NCI-H1048 (cell line): Measurements from ENCODE around the gene ABLIM3.

Source experiments
- DNase-seq: peaks from one replicate; lab custom pipeline; 2025; lab: John Stamatoyannopoulos, UW

The ABLIM3 gene

GRCh38 chr5:149219584-149219983 lies 78.3 kb downstream of the ABLIM3 start:
- DNase-seq, result no peak

- no peak for DNase-seq
Measured at GRCh38 chr5:149220750-149221149, 79.5 kb downstream of the ABLIM3 start.

DNA sequence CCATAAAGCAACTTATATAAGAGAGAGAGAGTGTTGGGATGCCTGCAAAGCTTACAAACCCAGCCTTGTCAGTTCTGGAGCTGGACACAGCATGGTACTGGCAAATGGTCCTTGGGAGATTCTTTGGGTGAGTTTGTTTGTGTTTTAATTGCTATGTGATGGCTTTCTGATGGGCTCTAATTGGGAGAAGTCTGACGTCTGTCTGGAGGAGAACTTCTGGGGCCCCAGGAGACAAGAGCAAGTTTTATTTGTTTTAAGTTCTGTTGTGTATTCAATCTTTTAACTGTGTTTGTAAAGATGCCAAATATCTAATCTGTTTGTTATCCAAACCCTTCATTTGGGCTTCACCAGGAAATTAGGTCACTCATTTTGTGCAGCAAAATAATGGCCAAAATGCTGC lies 80.0 kb downstream of the ABLIM3 start:
- no peak for DNase-seq

- no peak for DNase-seq
Measured at GRCh38 chr5:149221731-149222342, 80.5 kb downstream of the ABLIM3 start.

DNA sequence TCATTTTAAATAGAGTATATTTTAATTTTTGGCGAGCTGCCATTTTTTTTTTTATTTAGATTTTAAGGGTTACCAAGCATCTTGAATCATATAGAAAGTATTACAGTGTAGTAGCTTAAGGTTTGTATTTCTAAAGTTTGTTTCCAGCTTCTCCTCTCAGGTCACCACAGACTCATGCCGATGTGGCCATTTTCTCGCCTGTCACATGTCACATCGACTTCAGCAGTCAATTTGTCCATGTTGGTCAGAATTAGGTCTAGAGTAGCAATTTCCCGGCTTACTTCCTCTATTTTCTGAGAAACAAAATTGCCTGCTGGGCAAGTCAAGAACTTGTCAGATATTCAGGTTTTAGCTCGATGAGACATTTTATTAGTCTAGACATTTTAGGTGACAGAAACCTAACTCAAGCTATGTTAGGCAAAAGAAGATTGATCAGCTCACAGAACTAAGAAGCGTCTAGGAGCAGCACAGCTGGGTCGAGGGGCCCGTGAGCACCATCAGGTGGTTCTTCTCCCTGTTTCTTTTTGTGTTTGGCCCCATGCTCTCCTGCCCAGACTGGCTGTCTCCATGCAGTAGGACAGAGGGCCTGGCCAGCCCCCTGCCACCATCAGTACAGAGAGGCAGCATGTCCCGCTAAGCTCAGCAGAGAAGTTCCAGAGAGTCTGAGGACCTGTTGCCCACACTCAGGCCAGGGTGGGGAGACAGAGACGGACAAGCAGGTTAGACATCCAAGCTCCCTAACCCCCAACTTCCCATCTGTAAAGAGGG lies 82.0 kb downstream of the ABLIM3 start:
- DNase-seq, result no peak

- no peak for DNase-seq
Measured at GRCh38 chr5:149224282-149224681, 83.0 kb downstream of the ABLIM3 start.

DNA sequence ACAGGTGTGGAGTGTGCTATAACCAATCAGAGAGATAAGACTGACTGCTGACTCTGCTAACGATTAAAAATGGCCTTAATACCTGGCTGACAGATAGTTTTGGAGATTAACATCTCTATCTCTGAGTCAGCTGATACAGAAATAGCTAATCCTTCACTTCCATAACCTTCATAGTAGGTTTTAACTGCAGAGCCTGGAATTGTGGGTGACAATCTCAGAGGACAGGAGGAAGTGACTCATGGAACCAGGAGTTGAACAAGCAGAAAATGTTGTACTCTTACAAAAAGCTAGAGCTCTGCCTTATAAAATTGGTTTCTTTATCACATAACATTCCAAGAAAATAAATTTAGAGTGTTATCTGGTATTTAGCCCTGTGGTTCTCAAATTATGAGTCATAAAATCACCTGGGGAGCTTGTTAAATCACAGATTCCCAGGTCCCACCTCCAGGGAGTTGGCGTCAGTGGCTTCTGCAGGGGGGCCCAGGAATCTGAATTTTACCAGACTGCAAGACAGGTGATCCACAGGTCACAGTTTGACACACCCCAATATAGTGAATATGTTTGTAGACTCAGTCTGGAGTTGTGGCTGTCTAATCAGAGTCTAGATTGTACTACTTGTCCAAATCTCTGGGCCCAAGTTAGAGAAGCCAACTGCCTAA lies 86.0 kb downstream of the ABLIM3 start:
- DNase-seq, result no peak

DNA sequence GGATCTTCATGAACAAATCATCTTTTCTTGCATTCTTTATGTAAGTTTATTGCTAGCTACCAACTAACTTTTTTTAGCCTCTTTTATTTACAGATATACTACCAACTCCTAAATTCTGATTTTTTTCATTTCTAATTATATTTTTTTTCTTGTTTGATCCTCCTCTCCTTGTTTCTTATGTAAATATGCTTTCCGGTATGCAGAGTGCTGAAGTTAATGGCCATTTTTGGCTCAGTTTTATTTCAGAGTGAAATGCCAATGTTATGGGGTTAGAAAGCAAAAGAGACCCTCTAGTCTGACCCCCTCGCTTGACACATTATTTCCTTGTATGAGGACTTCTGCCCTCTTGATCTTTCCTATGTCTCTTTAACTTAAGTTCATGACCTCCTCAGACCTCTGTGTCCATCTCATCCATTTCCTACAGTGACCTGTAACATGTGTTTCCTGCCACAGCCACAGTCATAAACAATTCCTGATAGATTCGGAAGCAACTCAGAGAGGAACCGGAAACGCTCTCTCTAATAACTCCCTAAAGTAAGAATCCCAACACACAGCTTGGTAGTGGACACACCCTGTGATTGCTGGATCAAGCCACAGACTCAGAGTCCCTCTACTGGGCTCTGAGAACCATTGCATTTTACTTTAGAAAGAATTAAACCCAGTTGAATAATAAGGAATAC lies 87.5 kb downstream of the ABLIM3 start:
- DNase-seq, result no peak

- DNase-seq, result no peak
Measured at GRCh38 chr5:149229298-149229937, 88.1 kb downstream of the ABLIM3 start.

DNA sequence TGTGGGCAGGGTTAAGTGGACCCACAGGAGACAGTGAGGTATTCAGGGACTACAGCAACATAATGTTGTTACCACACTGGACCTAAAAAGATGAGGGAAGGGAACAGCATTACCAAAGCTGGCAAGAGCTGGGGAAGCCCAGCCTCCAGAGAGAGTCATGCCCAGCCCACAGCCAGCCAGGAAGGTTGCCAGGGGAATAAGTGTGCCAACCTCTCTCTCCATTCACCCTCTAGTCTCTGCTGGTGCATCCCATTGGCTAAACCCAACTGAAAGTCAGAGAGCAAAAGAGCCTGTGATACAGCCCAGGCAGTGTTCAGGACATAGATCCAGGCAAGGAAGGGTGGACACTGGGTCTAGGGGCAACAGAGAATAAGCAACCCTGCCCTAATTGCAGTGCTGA lies 94.5 kb downstream of the ABLIM3 start:
- DNase-seq, result no peak

GRCh38 chr5:149237662-149238061 lies 96.4 kb downstream of the ABLIM3 start:
- DNase-seq, result no peak

- DNase-seq, result no peak
Measured at GRCh38 chr5:149238540-149238939, 97.2 kb downstream of the ABLIM3 start.

- no peak for DNase-seq
Measured at GRCh38 chr5:149239917-149240316, 98.6 kb downstream of the ABLIM3 start.

GRCh38 chr5:149240354-149240998 lies 99.2 kb downstream of the ABLIM3 start:
- DNase-seq, result no peak

GRCh38 chr5:149242339-149242738 lies 101.0 kb downstream of the ABLIM3 start:
- DNase-seq, result no peak

- DNase-seq, result no peak
Measured at GRCh38 chr5:149246906-149247305, 105.6 kb downstream of the ABLIM3 start.

DNA sequence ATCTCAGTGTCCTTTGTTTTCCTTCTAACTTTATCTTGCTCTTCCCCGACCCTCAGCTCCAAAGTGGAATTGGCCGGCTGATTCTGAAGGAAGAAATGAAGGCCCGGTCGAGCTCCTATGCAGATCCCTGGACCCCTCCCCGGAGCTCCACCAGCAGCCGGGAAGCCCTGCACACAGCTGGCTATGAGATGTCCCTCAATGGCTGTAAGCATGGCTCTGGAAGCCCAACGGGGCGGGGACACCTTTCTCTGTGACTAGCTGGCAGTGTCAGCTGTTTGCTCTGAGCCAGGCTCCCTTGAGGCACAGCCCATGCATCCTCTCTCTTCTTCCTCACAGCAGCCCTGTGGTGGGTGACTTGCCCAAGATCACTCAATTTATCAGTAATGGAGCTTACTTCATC lies 106.4 kb downstream of the ABLIM3 start:
- no peak for DNase-seq

- no peak for DNase-seq
Measured at GRCh38 chr5:149251546-149251945, 110.3 kb downstream of the ABLIM3 start.

GRCh38 chr5:149254506-149254905 lies 113.2 kb downstream of the ABLIM3 start:
- no peak for DNase-seq

GRCh38 chr5:149256451-149256850 lies 115.2 kb downstream of the ABLIM3 start:
- no peak for DNase-seq

DNA sequence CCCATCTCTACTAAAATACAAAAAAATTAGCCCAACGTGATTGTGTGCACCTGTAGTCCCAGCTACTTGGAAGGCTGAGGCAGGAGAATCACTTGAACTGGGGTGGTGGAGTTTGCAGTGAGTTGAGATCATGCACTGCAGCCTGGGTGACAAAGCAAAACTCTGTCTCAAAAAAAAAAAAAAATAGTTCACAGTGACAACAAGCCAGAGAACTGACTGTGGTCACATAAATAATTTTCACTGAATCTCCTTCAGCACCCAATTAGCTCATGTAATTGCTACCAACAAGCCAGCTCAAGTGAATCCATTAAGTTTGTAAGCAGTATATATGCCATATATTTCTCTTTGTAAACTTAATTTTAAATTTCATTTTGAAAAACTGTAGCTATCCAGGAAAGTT lies 115.8 kb downstream of the ABLIM3 start:
- DNase-seq, result no peak
